Naive thymus-derived CD4-positive, alpha-beta T cell (primary cell): Measurements from ENCODE around the gene DESI2. TPM values are rescaled to one million over a fixed set of nuclear protein-coding genes. Genes with fewer than 3 reads are reported as not detected.

Experiments used
- ATAC-seq: fragments of 150-1000 bp; cut with Tn5 transposase; 2 replicates; pipeline ENCODE4 v1.10.0; 2021; ENCODE audit warnings: mild to moderate bottlenecking, moderate library complexity
- CTCF ChIA-PET: fragments of 350-600 bp; sonication (Branson Sonifier 250); formaldehyde crosslinking; loops from one replicate; lab custom pipeline; 2021; ENCODE audit warnings: antibody characterized with exemption; lab: Charles Lee
- POLR2A ChIA-PET: fragments of 350-600 bp; sonication (Branson Sonifier 250); formaldehyde crosslinking; loops from one replicate; lab custom pipeline; 2021; ENCODE audit warnings: antibody characterized with exemption, inconsistent platforms; lab: Charles Lee
- DNase-seq, 9 donors: peaks; one replicate each; pipeline versions ENCODE4 v3.0.0 to v3.0.0-alpha.2; 2020 to 2022; ENCODE audit warnings: mixed read lengths in 1 of 9
- H3K27ac ChIP-seq: one replicate; pipeline ENCODE4 v1.7.0; 2013; ENCODE audit warnings: mild to moderate bottlenecking, low read depth, low read length, moderate library complexity
- H3K27me3 ChIP-seq, 2 donors: one replicate each; pipeline ENCODE4 v1.7.0; 2013; ENCODE audit warnings: low read length in 2 of 2, mild to moderate bottlenecking in 2 of 2, moderate library complexity in 2 of 2; ENCODE audit not compliant: control insufficient read depth in 2 of 2, insufficient read depth in 2 of 2
- H3K36me3 ChIP-seq, 3 experiments: 1 replicate in 2 of 3; 2 replicates in 1 of 3; pipeline ENCODE4 v1.7.0; 2013; ENCODE audit warnings: low read length in 3 of 3, mild to moderate bottlenecking in 3 of 3, moderate library complexity in 1 of 3; ENCODE audit not compliant: insufficient read depth in 3 of 3, control insufficient read depth in 2 of 3
- H3K4me1 ChIP-seq, 2 donors: one replicate each; pipeline ENCODE4 v1.7.0; 2013; ENCODE audit warnings: low read length in 2 of 2, mild to moderate bottlenecking in 2 of 2, moderate library complexity in 1 of 2; ENCODE audit not compliant: control insufficient read depth in 2 of 2, insufficient read depth in 2 of 2
- H3K4me3 ChIP-seq: 2 replicates; pipeline ENCODE4 v1.7.0; 2013; ENCODE audit warnings: mild to moderate bottlenecking, low read length
- H3K9me3 ChIP-seq, 3 experiments: 1 replicate in 2 of 3; 2 replicates in 1 of 3; pipeline ENCODE4 v1.7.0; 2013; ENCODE audit warnings: low read length in 3 of 3; ENCODE audit not compliant: control insufficient read depth in 2 of 3
- H3K27ac Mint-ChIP-seq, 9 donors: one replicate each; pipeline ENCODE4 v1.8.0; 2020 to 2022; ENCODE audit warnings: mixed read lengths in 9 of 9, mild to moderate bottlenecking in 8 of 9, moderate library complexity in 5 of 9, inconsistent platforms in 2 of 9
- H3K27me3 Mint-ChIP-seq, 5 donors: one replicate each; pipeline ENCODE4 v1.8.0; 2021 to 2022; ENCODE audit warnings: mixed read lengths in 5 of 5, mild to moderate bottlenecking in 1 of 5
- H3K36me3 Mint-ChIP-seq, 5 donors: one replicate each; pipeline ENCODE4 v1.8.0; 2020 to 2022; ENCODE audit warnings: mixed read lengths in 5 of 5, mild to moderate bottlenecking in 3 of 5, inconsistent platforms in 1 of 5
- H3K4me1 Mint-ChIP-seq, 7 donors: one replicate each; pipeline ENCODE4 v1.8.0; 2020 to 2022; ENCODE audit warnings: mixed read lengths in 7 of 7, mild to moderate bottlenecking in 3 of 7, inconsistent platforms in 1 of 7
- H3K4me3 Mint-ChIP-seq, 10 donors: one replicate each; pipeline ENCODE4 v1.8.0; 2020 to 2022; ENCODE audit warnings: mild to moderate bottlenecking in 10 of 10, mixed read lengths in 10 of 10, moderate library complexity in 6 of 10, inconsistent platforms in 2 of 10
- H3K9me3 Mint-ChIP-seq, 11 donors: one replicate each; pipeline ENCODE4 v1.8.0; 2020 to 2022; ENCODE audit warnings: mixed read lengths in 11 of 11, mild to moderate bottlenecking in 4 of 11, inconsistent platforms in 1 of 11, moderate library complexity in 1 of 11
- intact Hi-C, 2 donors: fragments of 100-400 bp; cut with micrococcal nuclease; formaldehyde crosslinking; loops; one replicate each; pipeline ENCODE4 v1.15.1; 2023
- polyA plus RNA-seq, 2 donors: library from polyadenylated mRNA; unstranded; fragments of 300-500 nt; fragmentation: Illumina TruSeq; gene quantifications; one replicate each; pipeline ENCODE4 v1.2.3, GENCODE V29; 2021
- total RNA-seq, 6 experiments: library from RNA in 5 of 6; stranded (reverse) in 5 of 6; gene quantifications; 1 replicate in 5 of 6; 2 replicates in 1 of 6; pipeline ENCODE4 v1.2.3 and lab custom pipeline; 2021 to 2026

DESI2 gene
- total and polyA plus RNA-seq, 7 experiments from 2014 or later: 10.0 to 23.4 (median 17.6) TPM

- H3K27ac Mint-ChIP-seq: no peak overlapping the region
- ChIA-PET POLR2A (interaction anchor here (1.4 to 4.0 kb wide), 4 partner anchors 181 to 316 kb away, joined by 3 to 43 read pairs (median 12); partner anchors contain the start of genes ADSS2 and COX20), CTCF (no interaction called here)
- H3K4me1 Mint-ChIP-seq: peaks cover 26 to 37% (median 28%) of the 10 kb centered on the region in 7 donors
- DNase-seq (peak in 5 of 9 donors; percentile 4 to 30 (median 12)), ATAC-seq (no peak)
- H3K4me1 ChIP-seq: peaks cover 19 to 24% of the 10 kb centered on the region in 2 donors
- peaks cover 0 to 18% (median 12%) of the 10 kb centered on the region in 5 donors for H3K36me3 Mint-ChIP-seq
- H3K9me3 ChIP-seq: no peaks in the 10 kb centered on the region
- H3K27me3 Mint-ChIP-seq: no peaks in the 10 kb centered on the region
- no peak overlapping the region for H3K4me3 Mint-ChIP-seq
- H3K27ac ChIP-seq: peak overlapping the region; percentile 87
- no peaks in the 10 kb centered on the region for H3K36me3 ChIP-seq
- H3K4me3 ChIP-seq: peak overlapping the region; percentile 75
- no peaks in the 10 kb centered on the region for H3K27me3 ChIP-seq
- H3K9me3 Mint-ChIP-seq: no peaks in the 10 kb centered on the region
- intact Hi-C loops: loop anchor here (1.0 to 10.0 kb wide), 13 partner anchors 50 to 1851 kb away; partner anchors contain the start of gene SMYD3 (in 1 of the 2)
Observed at GRCh38 chr1:244653439-244654107, 647 bp downstream of the DESI2 start.

DNA sequence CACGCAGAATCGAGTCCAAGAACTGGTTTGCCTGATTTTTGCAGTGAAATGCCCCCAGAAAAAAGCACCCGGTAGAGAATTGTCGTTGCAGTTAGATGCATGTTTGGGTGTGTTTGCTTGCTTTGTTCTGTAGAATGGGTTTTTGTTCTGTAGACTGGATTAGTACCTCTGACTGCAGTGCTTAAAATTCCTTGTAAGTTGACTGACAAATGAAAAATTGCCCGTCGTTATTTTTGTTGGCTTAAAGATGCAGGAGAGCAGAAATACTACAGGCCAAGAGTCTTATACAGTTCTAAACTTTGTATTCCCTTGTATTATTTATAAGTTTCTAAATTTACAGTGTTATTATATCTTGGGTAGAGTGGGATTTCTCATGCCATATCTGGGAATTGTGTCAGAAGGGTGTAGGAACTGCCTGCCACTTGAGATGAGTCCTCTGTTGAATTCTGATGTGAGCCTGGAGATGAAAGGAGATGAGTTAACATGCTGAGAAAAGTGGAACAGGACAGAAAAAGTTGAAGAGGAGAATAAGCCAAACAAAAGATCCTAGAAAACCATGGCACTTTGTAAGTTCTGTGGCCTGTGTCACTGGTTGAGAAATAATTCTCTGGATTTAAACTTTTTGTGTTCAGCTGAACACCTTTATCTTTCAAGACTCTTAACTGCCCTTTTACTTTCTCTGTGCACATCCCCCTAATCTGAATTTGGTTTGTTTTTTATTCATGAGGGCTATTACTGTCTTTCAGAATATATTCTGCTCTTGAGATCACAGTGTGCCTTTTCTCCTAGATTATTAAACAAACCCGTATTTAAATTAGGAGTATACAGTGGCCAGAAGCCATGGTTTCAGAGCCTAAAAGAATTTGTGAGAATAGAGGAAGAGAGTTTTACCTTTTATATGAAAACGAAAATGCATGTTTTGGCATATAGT lies 1.4 kb downstream of the DESI2 start:
- H3K27ac Mint-ChIP-seq: no peak overlapping the region
- H3K9me3 Mint-ChIP-seq: no peaks in the 10 kb centered on the region
- no peak overlapping the region for H3K4me3 Mint-ChIP-seq
- H3K4me1 Mint-ChIP-seq: peaks cover 27 to 37% (median 33%) of the 10 kb centered on the region in 7 donors
- H3K9me3 ChIP-seq: no peaks in the 10 kb centered on the region
- H3K27me3 ChIP-seq: no peaks in the 10 kb centered on the region
- peaks cover 19 to 24% of the 10 kb centered on the region in 2 donors for H3K4me1 ChIP-seq
- DNase-seq (no peak), ATAC-seq (no peak)
- POLR2A ChIA-PET: interaction anchor here (1.4 to 4.0 kb wide), 3 partner anchors 180 to 209 kb away, joined by 3 to 43 read pairs (median 12); partner anchors contain the start of genes ADSS2 and COX20
- intact Hi-C loops: loop anchor here (5.0 to 10.0 kb wide), 5 partner anchors 503 to 1850 kb away; partner anchors contain the start of gene SMYD3 (in 1 of the 2)
- peaks cover 3 to 23% (median 17%) of the 10 kb centered on the region in 5 donors for H3K36me3 Mint-ChIP-seq
- peak overlapping the region; percentile 87 for H3K27ac ChIP-seq
- CTCF ChIA-PET: no interaction called here
- peak overlapping the region; percentile 75 for H3K4me3 ChIP-seq
- no peaks in the 10 kb centered on the region for H3K36me3 ChIP-seq
- no peaks in the 10 kb centered on the region for H3K27me3 Mint-ChIP-seq

GRCh38 chr1:244655186-244655585 lies 2.3 kb downstream of the DESI2 start:
- intact Hi-C loops: loop anchor here (10.0 kb wide), 3 partner anchors 810 to 1850 kb away; partner anchors contain the start of gene SMYD3 (in 1 of the 2)
- Mint-ChIP-seq H3K4me3 (no peak overlapping the region), H3K4me1 (peaks cover 27 to 38% (median 32%) of the 10 kb centered on the region in 7 donors), H3K27ac (no peak overlapping the region), H3K9me3 (no peaks in the 10 kb centered on the region), H3K27me3 (no peaks in the 10 kb centered on the region), H3K36me3 (peaks cover 6 to 32% (median 19%) of the 10 kb centered on the region in 5 donors)
- no peak for DNase-seq
- ATAC-seq: no peak
- Histone ChIP-seq H3K27me3 (no peaks in the 10 kb centered on the region), H3K9me3 (no peaks in the 10 kb centered on the region), H3K4me3 (no peak overlapping the region), H3K36me3 (peaks cover 0 to 1% (median 0%) of the 10 kb centered on the region in 3 experiments), H3K27ac (no peak overlapping the region), H3K4me1 (peaks cover 19 to 24% of the 10 kb centered on the region in 2 donors)
- POLR2A ChIA-PET: no interaction called here
- CTCF ChIA-PET: no interaction called here

- Histone ChIP-seq H3K9me3 (no peaks in the 10 kb centered on the region), H3K4me1 (peaks cover 14 to 17% of the 10 kb centered on the region in 2 donors), H3K27ac (no peak overlapping the region), H3K4me3 (no peak overlapping the region), H3K27me3 (no peaks in the 10 kb centered on the region), H3K36me3 (peaks cover 0 to 3% (median 0%) of the 10 kb centered on the region in 3 experiments)
- Mint-ChIP-seq H3K4me3 (peak overlapping the region in 1 of 10 donors; percentile 39), H3K36me3 (peaks cover 6 to 41% (median 27%) of the 10 kb centered on the region in 5 donors), H3K27me3 (no peaks in the 10 kb centered on the region), H3K9me3 (peaks cover 0 to 2% (median 0%) of the 10 kb centered on the region in 11 donors), H3K4me1 (peaks cover 19 to 34% (median 26%) of the 10 kb centered on the region in 7 donors), H3K27ac (peak overlapping the region in 2 of 9 donors; percentile 39 to 78)
- intact Hi-C loops: loop anchor here (10.0 kb wide), 3 partner anchors 813 to 1847 kb away; partner anchors contain the start of gene SMYD3 (in 1 of the 2)
- ChIA-PET CTCF (no interaction called here), POLR2A (no interaction called here)
- ATAC-seq (no peak), DNase-seq (no peak)
Observed at GRCh38 chr1:244657421-244657820, 4.5 kb downstream of the DESI2 start.

DNA sequence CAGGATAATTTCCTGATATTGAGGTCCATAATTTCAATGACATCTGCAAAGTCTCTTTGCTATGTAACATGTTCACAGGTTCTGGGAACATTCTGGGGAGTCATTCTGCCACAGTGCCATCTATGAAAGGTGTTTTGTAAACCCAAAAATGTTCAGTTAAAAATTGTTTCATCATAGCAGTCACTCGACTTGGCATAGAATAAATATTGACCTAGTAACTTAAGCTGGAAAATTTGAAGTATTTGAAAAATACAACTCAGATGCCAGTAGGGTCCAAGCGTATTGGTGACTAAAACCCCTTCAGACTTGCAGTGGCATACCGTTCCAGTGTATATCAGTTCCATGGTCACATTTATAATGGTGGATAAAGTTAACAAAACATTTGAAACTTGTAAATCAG lies 6.8 kb downstream of the DESI2 start:
- Histone ChIP-seq H3K4me1 (peaks cover 4 to 11% of the 10 kb centered on the region in 2 donors), H3K9me3 (no peaks in the 10 kb centered on the region), H3K27ac (no peak overlapping the region), H3K4me3 (no peak overlapping the region), H3K36me3 (peaks cover 0 to 3% (median 0%) of the 10 kb centered on the region in 3 experiments), H3K27me3 (no peaks in the 10 kb centered on the region)
- H3K36me3 Mint-ChIP-seq: peaks cover 6 to 41% (median 27%) of the 10 kb centered on the region in 5 donors
- peaks cover 19 to 40% (median 35%) of the 10 kb centered on the region in 7 donors for H3K4me1 Mint-ChIP-seq
- ChIA-PET POLR2A (no interaction called here), CTCF (no interaction called here)
- H3K27me3 Mint-ChIP-seq: no peaks in the 10 kb centered on the region
- no peak for DNase-seq
- ATAC-seq: no peak
- no peak overlapping the region for H3K4me3 Mint-ChIP-seq
- H3K27ac Mint-ChIP-seq: no peak overlapping the region
- H3K9me3 Mint-ChIP-seq: peaks cover 0 to 2% (median 0%) of the 10 kb centered on the region in 11 donors
- intact Hi-C loops: loop anchor here (10.0 kb wide), 3 partner anchors 815 to 1845 kb away; partner anchors contain the start of gene SMYD3 (in 1 of the 2)

GRCh38 chr1:244660595-244660994 lies 7.7 kb downstream of the DESI2 start:
- Histone ChIP-seq H3K4me1 (peaks cover 2 to 10% of the 10 kb centered on the region in 2 donors), H3K4me3 (no peak overlapping the region), H3K9me3 (no peaks in the 10 kb centered on the region), H3K36me3 (peaks cover 0 to 3% (median 0%) of the 10 kb centered on the region in 3 experiments), H3K27me3 (no peaks in the 10 kb centered on the region), H3K27ac (no peak overlapping the region)
- Mint-ChIP-seq H3K4me3 (no peak overlapping the region), H3K27me3 (no peaks in the 10 kb centered on the region), H3K4me1 (peaks cover 19 to 40% (median 35%) of the 10 kb centered on the region in 7 donors), H3K27ac (no peak overlapping the region), H3K9me3 (peaks cover 0 to 2% (median 0%) of the 10 kb centered on the region in 11 donors), H3K36me3 (peaks cover 6 to 41% (median 27%) of the 10 kb centered on the region in 5 donors)
- intact Hi-C loops: no loop called here
- ATAC-seq (no peak), DNase-seq (no peak)
- POLR2A ChIA-PET: no interaction called here
- CTCF ChIA-PET: no interaction called here
